Measurements from ENCODE around the gene C2orf74. TPM values are rescaled to one million over a fixed set of nuclear protein-coding genes. Genes with fewer than 3 reads are reported as not detected.
"Not testable (repeated sequence)": the region's sequence is repeated elsewhere in the genome, so short reads cannot be mapped to it uniquely, and the experiment has no call there.

Gene C2orf74
- 10 to 100 TPM; 26.0 to 50.0 (median 41.7) TPM for polyA plus RNA-seq (ENCODE audit: low read depth in 6 of 6)

DNA sequence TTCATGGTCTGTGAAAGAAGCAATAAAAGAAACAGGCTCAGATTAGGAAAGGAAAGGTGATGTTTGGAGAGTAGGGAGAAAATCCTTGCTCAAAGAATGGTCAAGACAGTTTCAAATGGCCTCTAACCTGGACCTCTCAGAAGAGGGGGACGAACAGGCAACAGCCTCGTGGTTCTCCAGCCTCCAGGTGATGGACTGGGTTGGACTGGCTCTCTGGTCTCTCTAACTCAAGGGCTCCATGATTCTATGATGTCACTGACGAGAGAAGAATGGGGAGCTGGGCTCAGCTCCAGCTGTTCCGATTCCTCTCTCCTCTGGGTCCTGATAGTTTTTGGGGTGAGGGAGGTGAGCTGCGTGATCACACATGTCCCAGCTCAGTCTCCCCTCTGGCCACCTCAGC lies at the start of gene C2orf74:
TSS of gene C2orf74 (plus strand) at position 301 of the 400 bp plus-strand sequence. CDS start 327 bp downstream, outside the sequence.
- Mint-ChIP-seq H3K27me3 (no peaks in the 10 kb centered on the region), H3K9me3 (peaks cover 0 to 10% (median 5%) of the 10 kb centered on the region in 7 donors), H3K4me3 (no peak within 1 kb of the TSS), H3K4me1 (peaks cover 13 to 23% (median 21%) of the 10 kb centered on the region in 3 donors), H3K27ac (peak within 1 kb of the TSS in 1 of 6 donors; percentile 39), H3K36me3 (peaks cover 43 to 52% of the 10 kb centered on the region in 2 donors)
- DNase-seq (no peak), ATAC-seq (ENCODE audit: low read depth in 2 of 2) (no peak)

GRCh38 chr2:61114147-61114546 lies 47.8 kb upstream of the C2orf74 start:
- Mint-ChIP-seq H3K4me1 (no peaks in the 10 kb centered on the region), H3K9me3 (peaks cover 0 to 16% (median 4%) of the 10 kb centered on the region in 7 donors), H3K4me3 (no peak overlapping the region), H3K27me3 (no peaks in the 10 kb centered on the region), H3K27ac (no peak overlapping the region), H3K36me3 (peaks cover 7 to 17% of the 10 kb centered on the region in 2 donors)
- no peak for DNase-seq
- no peak for ATAC-seq (ENCODE audit: low read depth in 2 of 2)

- H3K4me1 Mint-ChIP-seq: no peaks in the 10 kb centered on the region
- H3K36me3 Mint-ChIP-seq: peaks cover 7 to 17% of the 10 kb centered on the region in 2 donors
- no peak overlapping the region for H3K4me3 Mint-ChIP-seq
- no peak overlapping the region for H3K27ac Mint-ChIP-seq
- ATAC-seq (ENCODE audit: low read depth in 2 of 2) (no peak), DNase-seq (no peak)
- no peaks in the 10 kb centered on the region for H3K27me3 Mint-ChIP-seq
- peaks cover 0 to 16% (median 4%) of the 10 kb centered on the region in 7 donors for H3K9me3 Mint-ChIP-seq
Measured at GRCh38 chr2:61116302-61116701, 45.7 kb upstream of the C2orf74 start.

- peaks cover 0 to 11% (median 4%) of the 10 kb centered on the region in 7 donors for H3K9me3 Mint-ChIP-seq
- no peak overlapping the region for H3K4me3 Mint-ChIP-seq
- no peaks in the 10 kb centered on the region for H3K27me3 Mint-ChIP-seq
- H3K27ac Mint-ChIP-seq: no peak overlapping the region
- H3K36me3 Mint-ChIP-seq: peaks cover 7 to 9% of the 10 kb centered on the region in 2 donors
- DNase-seq (no peak), ATAC-seq (ENCODE audit: low read depth in 2 of 2) (no peak)
- H3K4me1 Mint-ChIP-seq: no peaks in the 10 kb centered on the region
Measured at GRCh38 chr2:61117534-61117933, 44.5 kb upstream of the C2orf74 start.

DNA sequence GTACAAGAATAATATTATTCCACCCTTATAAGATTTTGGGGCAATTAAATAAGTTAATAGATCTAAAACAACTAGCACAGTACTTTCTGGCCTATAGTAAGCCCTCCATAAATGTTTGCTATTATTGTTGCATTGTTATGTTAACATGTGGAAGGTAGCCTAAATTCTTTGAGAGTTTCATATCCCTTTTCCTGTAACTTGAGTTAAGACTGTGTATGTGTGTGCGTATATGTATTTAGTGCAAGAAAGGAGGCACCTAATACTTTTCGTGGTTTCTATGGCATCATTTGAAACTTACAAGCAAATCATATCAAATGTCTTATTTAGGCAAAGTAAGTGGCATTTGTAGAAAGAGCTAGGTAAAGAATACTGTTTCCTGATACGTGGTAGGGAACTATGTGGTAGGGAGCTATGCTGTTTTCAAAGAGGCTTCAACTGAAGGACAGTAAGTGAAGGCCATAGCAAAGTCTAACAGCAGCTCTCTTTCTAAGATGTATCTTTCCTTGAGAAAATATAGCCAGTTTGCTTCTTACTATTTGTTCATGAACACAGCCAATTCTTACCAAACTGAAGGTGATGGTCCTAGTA lies 36.8 kb upstream of the C2orf74 start:
- no peaks in the 10 kb centered on the region for H3K27me3 Mint-ChIP-seq
- no peak overlapping the region for H3K4me3 Mint-ChIP-seq
- H3K27ac Mint-ChIP-seq: no peak overlapping the region
- ATAC-seq (ENCODE audit: low read depth in 2 of 2) (peak; percentile 86), DNase-seq (peak; percentile 11)
- H3K4me1 Mint-ChIP-seq: peaks cover 0 to 4% (median 0%) of the 10 kb centered on the region in 3 donors
- peaks cover 4 to 8% of the 10 kb centered on the region in 2 donors for H3K36me3 Mint-ChIP-seq
- H3K9me3 Mint-ChIP-seq: peaks cover 0 to 10% (median 4%) of the 10 kb centered on the region in 7 donors

GRCh38 chr2:61125798-61126197 lies 36.2 kb upstream of the C2orf74 start:
- Mint-ChIP-seq H3K4me3 (no peak overlapping the region), H3K9me3 (peaks cover 0 to 10% (median 4%) of the 10 kb centered on the region in 7 donors), H3K36me3 (peaks cover 4 to 8% of the 10 kb centered on the region in 2 donors), H3K27ac (no peak overlapping the region), H3K4me1 (peaks cover 0 to 4% (median 0%) of the 10 kb centered on the region in 3 donors), H3K27me3 (no peaks in the 10 kb centered on the region)
- DNase-seq (no peak), ATAC-seq (ENCODE audit: low read depth in 2 of 2) (no peak)

GRCh38 chr2:61128122-61128521 lies 33.9 kb upstream of the C2orf74 start:
- H3K4me1 Mint-ChIP-seq; DNase-seq; H3K27me3 Mint-ChIP-seq; ATAC-seq (ENCODE audit: low read depth in 2 of 2); H3K27ac Mint-ChIP-seq; H3K36me3 Mint-ChIP-seq: not testable (repeated sequence)
- Mint-ChIP-seq H3K4me3 (peak overlapping the region in 1 of 8 donors; percentile 3), H3K9me3 (peaks cover 0 to 10% (median 4%) of the 10 kb centered on the region in 7 donors)

DNA sequence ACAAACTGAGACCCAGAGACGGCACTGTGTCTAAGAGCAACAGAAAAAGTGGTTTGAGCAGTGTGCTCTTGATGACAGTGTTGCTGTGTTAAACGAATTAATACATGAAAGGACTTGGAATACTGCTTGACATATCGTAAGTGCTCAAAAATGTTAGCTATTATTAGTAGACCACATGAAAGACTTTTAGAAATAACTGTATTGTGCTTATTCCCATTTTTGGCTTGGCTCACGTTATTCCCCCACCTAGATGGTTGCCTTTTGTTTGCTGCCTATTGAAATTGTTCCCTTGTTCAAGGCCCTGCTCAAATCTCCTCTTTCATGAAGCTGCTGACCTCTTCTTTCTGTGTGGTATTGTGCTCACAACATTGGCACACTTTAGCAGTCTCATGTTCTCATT lies 27.8 kb upstream of the C2orf74 start:
- Mint-ChIP-seq H3K4me1 (no peaks in the 10 kb centered on the region), H3K27ac (no peak overlapping the region), H3K9me3 (no peaks in the 10 kb centered on the region), H3K4me3 (no peak overlapping the region), H3K36me3 (no peaks in the 10 kb centered on the region), H3K27me3 (no peaks in the 10 kb centered on the region)
- no peak for DNase-seq
- no peak for ATAC-seq (ENCODE audit: low read depth in 2 of 2)

DNA sequence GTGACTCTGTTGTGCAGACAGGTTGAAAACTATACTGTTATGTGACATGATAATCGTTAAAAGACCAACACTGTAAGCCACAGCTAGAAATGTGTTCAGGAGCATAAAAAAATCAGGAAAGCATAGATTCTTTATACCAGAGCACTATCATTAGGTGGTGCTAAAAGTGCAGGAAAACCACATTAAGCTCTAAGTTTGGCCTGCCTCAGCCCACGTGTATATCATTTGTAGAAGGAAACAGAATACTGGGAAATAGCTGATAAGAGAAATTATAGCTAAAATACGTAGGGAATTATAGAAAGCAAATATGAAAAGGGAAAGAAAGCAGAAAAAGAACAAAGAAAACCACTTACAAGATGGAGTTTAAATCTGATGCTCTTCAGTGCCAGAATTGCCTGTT lies 26.5 kb upstream of the C2orf74 start:
- Mint-ChIP-seq H3K4me1 (no peaks in the 10 kb centered on the region), H3K27ac (no peak overlapping the region), H3K27me3 (no peaks in the 10 kb centered on the region), H3K4me3 (no peak overlapping the region), H3K36me3 (no peaks in the 10 kb centered on the region), H3K9me3 (no peaks in the 10 kb centered on the region)
- DNase-seq (no peak), ATAC-seq (ENCODE audit: low read depth in 2 of 2) (no peak)

GRCh38 chr2:61138859-61139258 lies 23.1 kb upstream of the C2orf74 start:
- ATAC-seq (ENCODE audit: low read depth in 2 of 2): no peak
- no peaks in the 10 kb centered on the region for H3K27me3 Mint-ChIP-seq
- no peaks in the 10 kb centered on the region for H3K9me3 Mint-ChIP-seq
- DNase-seq: no peak
- no peak overlapping the region for H3K4me3 Mint-ChIP-seq
- H3K27ac Mint-ChIP-seq: no peak overlapping the region
- no peaks in the 10 kb centered on the region for H3K36me3 Mint-ChIP-seq
- no peaks in the 10 kb centered on the region for H3K4me1 Mint-ChIP-seq

- peak overlapping the region in 1 of 8 donors; percentile 71 for H3K4me3 Mint-ChIP-seq
Measured at GRCh38 chr2:61141151-61141550, 20.8 kb upstream of the C2orf74 start.

DNA sequence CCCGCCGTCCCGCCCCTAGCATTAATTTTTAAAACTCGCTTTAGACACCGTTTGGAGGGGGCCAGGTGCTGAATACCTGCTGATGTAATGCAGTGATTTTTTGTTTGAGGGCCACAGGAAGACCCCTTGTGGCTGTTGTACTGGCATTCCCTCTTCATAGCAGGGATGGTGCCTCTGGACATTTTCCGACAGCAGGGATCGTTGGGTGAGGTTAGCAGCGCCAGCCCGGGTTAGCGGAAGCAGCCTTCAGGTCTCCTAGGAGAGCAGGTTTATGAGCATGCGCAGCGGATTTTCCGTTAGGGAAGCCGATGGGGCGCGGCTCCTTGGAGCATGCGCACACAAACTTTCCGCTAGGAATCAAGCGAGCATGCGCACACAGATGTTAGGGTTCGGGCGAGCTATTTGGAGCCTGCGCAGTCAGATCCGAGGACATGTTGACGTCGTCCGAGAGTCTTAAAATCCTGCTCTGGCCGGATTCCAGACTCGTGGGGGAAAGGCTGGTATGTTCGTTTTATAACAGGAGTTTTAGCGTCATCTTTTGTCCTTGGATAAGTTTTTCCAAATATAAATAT lies 17.2 kb upstream of the C2orf74 start:
- H3K27me3 Mint-ChIP-seq: no peaks in the 10 kb centered on the region
- DNase-seq (peak; percentile 86), ATAC-seq (ENCODE audit: low read depth in 2 of 2) (peak; percentile 86 to 89)
- H3K9me3 Mint-ChIP-seq: no peaks in the 10 kb centered on the region
- H3K4me1 Mint-ChIP-seq: peaks cover 5 to 19% (median 11%) of the 10 kb centered on the region in 3 donors
- H3K4me3 Mint-ChIP-seq: peak overlapping the region; percentile 89 to 98 (median 95)
- peaks cover 0 to 5% of the 10 kb centered on the region in 2 donors for H3K36me3 Mint-ChIP-seq
- peak overlapping the region; percentile 92 to 99 (median 96) for H3K27ac Mint-ChIP-seq

More at GRCh38 chr2:61141151-61141550, 20.8 kb upstream of the C2orf74 start:
- H3K9me3 Mint-ChIP-seq: no peaks in the 10 kb centered on the region
- no peaks in the 10 kb centered on the region for H3K27me3 Mint-ChIP-seq
- H3K4me1 Mint-ChIP-seq: peaks cover 5 to 10% (median 6%) of the 10 kb centered on the region in 3 donors
- ATAC-seq (ENCODE audit: low read depth in 2 of 2): no peak
- no peak for DNase-seq
- no peaks in the 10 kb centered on the region for H3K36me3 Mint-ChIP-seq
- peak overlapping the region in 1 of 6 donors; percentile 44 for H3K27ac Mint-ChIP-seq

GRCh38 chr2:61145990-61146389 lies 16.0 kb upstream of the C2orf74 start:
- ATAC-seq (ENCODE audit: low read depth in 2 of 2): no peak
- Mint-ChIP-seq H3K4me1 (peaks cover 10 to 23% (median 17%) of the 10 kb centered on the region in 3 donors), H3K9me3 (no peaks in the 10 kb centered on the region), H3K27ac (no peak overlapping the region), H3K36me3 (peaks cover 5 to 7% of the 10 kb centered on the region in 2 donors), H3K27me3 (no peaks in the 10 kb centered on the region), H3K4me3 (peak overlapping the region; percentile 66 to 96 (median 83))
- no peak for DNase-seq

DNA sequence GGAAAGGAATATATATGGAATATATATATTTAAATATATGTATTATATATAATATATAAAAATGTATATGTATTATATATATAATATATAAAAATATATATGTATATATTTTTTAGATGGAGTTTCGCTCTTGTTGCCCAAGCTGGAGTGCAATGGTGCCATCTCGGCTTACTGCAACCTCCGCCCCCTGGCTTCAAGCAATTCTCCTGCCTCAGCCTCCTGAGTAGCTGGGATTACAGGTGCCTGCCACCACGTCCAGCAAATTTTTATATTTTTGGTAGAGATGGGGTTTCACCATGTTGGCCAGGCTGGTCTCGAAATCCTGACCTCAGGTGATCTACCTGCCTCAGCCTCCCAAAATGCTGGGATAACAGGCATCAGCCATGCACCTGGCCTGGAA lies 13.9 kb upstream of the C2orf74 start:
- H3K4me3 Mint-ChIP-seq; H3K27ac Mint-ChIP-seq; H3K27me3 Mint-ChIP-seq; H3K9me3 Mint-ChIP-seq; DNase-seq; H3K36me3 Mint-ChIP-seq; ATAC-seq (ENCODE audit: low read depth in 2 of 2): not testable (repeated sequence)
- H3K4me1 Mint-ChIP-seq: peaks cover 10 to 23% (median 17%) of the 10 kb centered on the region in 3 donors
